Urothelium cell line (cell line): Measurements from ENCODE around the gene DCTN5.
"Not testable (repeated sequence)": the region's sequence is repeated elsewhere in the genome, so short reads cannot be mapped to it uniquely, and the experiment has no call there.

Source experiments
- DNase-seq: peaks from one replicate; pipeline ENCODE4 v3.0.0; 2011; ENCODE audit warnings: low spot score, mixed read lengths
- FAIRE-seq: peaks from 2 replicates; lab custom pipeline; 2011; peaks lifted over from hg19 to GRCh38; lab: Jason Lieb, UNC

Gene DCTN5

GRCh38 chr16:23691483-23692189, 50.4 kb downstream of the DCTN5 start:
- FAIRE-seq (no peak), DNase-seq (no peak)

GRCh38 chr16:23692190-23692837, 51.0 kb downstream of the DCTN5 start:
- DNase-seq (no peak), FAIRE-seq (no peak)

- DNase-seq (no peak), FAIRE-seq (no peak)
Observed at GRCh38 chr16:23694265-23694643, 53.0 kb downstream of the DCTN5 start.

- FAIRE-seq (no peak), DNase-seq (no peak)
Observed at GRCh38 chr16:23694644-23695373, 53.5 kb downstream of the DCTN5 start.

GRCh38 chr16:23695756-23696155, 54.5 kb downstream of the DCTN5 start:
- DNase-seq (no peak), FAIRE-seq (no peak)

GRCh38 chr16:23699100-23699499, 57.8 kb downstream of the DCTN5 start:
- DNase-seq (no peak), FAIRE-seq (no peak)

GRCh38 chr16:23700093-23700492, 58.8 kb downstream of the DCTN5 start:
- no peak for FAIRE-seq
- no peak for DNase-seq

- FAIRE-seq (no peak), DNase-seq (no peak)
Observed at GRCh38 chr16:23700509-23700908, 59.2 kb downstream of the DCTN5 start.

- DNase-seq = no peak
- no peak for FAIRE-seq
Observed at GRCh38 chr16:23701045-23701444, 59.8 kb downstream of the DCTN5 start.

GRCh38 chr16:23702951-23703350, 61.7 kb downstream of the DCTN5 start:
- DNase-seq (no peak), FAIRE-seq (no peak)

- no peak for DNase-seq
- FAIRE-seq = no peak
Observed at GRCh38 chr16:23704772-23705516, 63.7 kb downstream of the DCTN5 start.

GRCh38 chr16:23705517-23705902, 64.2 kb downstream of the DCTN5 start:
- no peak for FAIRE-seq
- DNase-seq = no peak

- FAIRE-seq = no peak
- DNase-seq = no peak
Observed at GRCh38 chr16:23706439-23706838, 65.2 kb downstream of the DCTN5 start.

GRCh38 chr16:23709536-23709935, 68.3 kb downstream of the DCTN5 start:
- no peak for FAIRE-seq
- no peak for DNase-seq

GRCh38 chr16:23710008-23710407, 68.7 kb downstream of the DCTN5 start:
- no peak for FAIRE-seq
- no peak for DNase-seq

GRCh38 chr16:23710504-23710903, 69.2 kb downstream of the DCTN5 start:
- FAIRE-seq (no peak), DNase-seq (no peak)

GRCh38 chr16:23711785-23712184, 70.5 kb downstream of the DCTN5 start:
- FAIRE-seq = no peak
- no peak for DNase-seq

- DNase-seq (no peak), FAIRE-seq (no peak)
Observed at GRCh38 chr16:23712976-23713375, 71.7 kb downstream of the DCTN5 start, which contains the start of gene ERN2. Gene ERN2, minus strand, starts transcription at chr16:23713222. Its CDS starts 35 bp downstream, at chr16:23713187.

GRCh38 chr16:23716484-23716883, 75.2 kb downstream of the DCTN5 start:
- no peak for DNase-seq
- no peak for FAIRE-seq

GRCh38 chr16:23722613-23723240, 81.5 kb downstream of the DCTN5 start:
- FAIRE-seq, DNase-seq: not testable (repeated sequence)
